Neural crest cell (in vitro differentiated cells): ENCODE data around the gene PIK3CA. TPM values are rescaled to one million over a fixed set of nuclear protein-coding genes. Genes with fewer than 3 reads are reported as not detected.
"Not testable (repeated sequence)": the region's sequence is repeated elsewhere in the genome, so short reads cannot be mapped to it uniquely, and the experiment has no call there.

ENCODE experiments used
- DNase-seq: peaks from one replicate; pipeline ENCODE4 v3.0.0; 2021; ENCODE audit warnings: low read depth, mixed read lengths, low spot score
- H3K27ac Mint-ChIP-seq: one replicate; pipeline ENCODE4 v1.8.0; 2021; ENCODE audit warnings: mild to moderate bottlenecking, mixed read lengths; ENCODE audit not compliant: unreplicated experiment
- H3K27me3 Mint-ChIP-seq: 2 replicates; pipeline ENCODE4 v1.8.0; 2021; ENCODE audit warnings: low read depth, mild to moderate bottlenecking, mixed read lengths
- H3K36me3 Mint-ChIP-seq: 2 replicates; pipeline ENCODE4 v1.8.0; 2021; ENCODE audit warnings: low read depth, mild to moderate bottlenecking, mixed read lengths
- H3K4me1 Mint-ChIP-seq: 2 replicates; pipeline ENCODE4 v1.8.0; 2021; ENCODE audit warnings: mixed read lengths
- H3K4me3 Mint-ChIP-seq: one replicate; pipeline ENCODE4 v1.8.0; 2021; ENCODE audit warnings: mild to moderate bottlenecking, mixed read lengths
- H3K9me3 Mint-ChIP-seq: 2 replicates; pipeline ENCODE4 v1.8.0; 2021; ENCODE audit warnings: mixed read lengths
- total RNA-seq: library from RNA; stranded (reverse); gene quantifications from 2 replicates; pipeline ENCODE4 v1.2.1, GENCODE V29; 2021
- TF ChIP-seq, protein P1 (sequence below): fragments of 200-600 bp; sonication (generic); conservative IDR thresholded peaks from 2 replicates; pipeline ENCODE4 v1.5.0; 2021; ENCODE audit warnings: antibody characterized with exemption, mild to moderate bottlenecking

The PIK3CA gene
- total RNA-seq, 1 donor from 2014 or later, result 14.1 TPM

DNA sequence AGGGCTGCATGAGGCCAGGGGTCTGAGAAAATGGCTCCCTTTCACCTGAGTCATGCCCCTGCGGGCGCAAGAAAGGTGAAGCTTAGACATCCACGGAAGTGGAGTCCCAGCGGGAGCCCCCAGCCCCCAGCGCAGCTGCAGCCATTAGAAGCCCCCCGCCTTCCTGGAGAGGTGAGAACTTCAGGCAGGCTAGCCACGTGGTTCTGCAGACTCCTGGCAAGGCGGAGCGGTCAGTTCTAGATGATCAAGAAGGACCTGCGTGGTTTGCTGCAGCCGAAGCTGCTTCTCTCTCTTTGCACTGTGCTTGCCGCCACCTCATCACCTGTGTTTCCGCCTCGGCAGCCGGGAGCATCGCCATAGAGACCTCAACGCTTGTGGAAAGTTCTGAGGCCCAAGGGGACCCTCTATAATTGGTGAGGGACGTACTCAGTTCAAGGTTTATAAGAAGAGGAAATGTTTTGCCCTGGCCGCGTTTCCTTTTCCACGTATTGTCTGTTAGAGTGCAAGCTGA is 118.6 kb downstream of the PIK3CA start:
- H3K36me3 Mint-ChIP-seq, result no peaks in the 10 kb centered on the region
- no peak overlapping the region for H3K27ac Mint-ChIP-seq
- no peak overlapping the region for H3K4me3 Mint-ChIP-seq
- H3K9me3 Mint-ChIP-seq, result no peaks in the 10 kb centered on the region
- H3K4me1 Mint-ChIP-seq, result peaks cover 10% of the 10 kb centered on the region
- no peaks in the 10 kb centered on the region for H3K27me3 Mint-ChIP-seq
- TF ChIP-seq, protein P1, sequence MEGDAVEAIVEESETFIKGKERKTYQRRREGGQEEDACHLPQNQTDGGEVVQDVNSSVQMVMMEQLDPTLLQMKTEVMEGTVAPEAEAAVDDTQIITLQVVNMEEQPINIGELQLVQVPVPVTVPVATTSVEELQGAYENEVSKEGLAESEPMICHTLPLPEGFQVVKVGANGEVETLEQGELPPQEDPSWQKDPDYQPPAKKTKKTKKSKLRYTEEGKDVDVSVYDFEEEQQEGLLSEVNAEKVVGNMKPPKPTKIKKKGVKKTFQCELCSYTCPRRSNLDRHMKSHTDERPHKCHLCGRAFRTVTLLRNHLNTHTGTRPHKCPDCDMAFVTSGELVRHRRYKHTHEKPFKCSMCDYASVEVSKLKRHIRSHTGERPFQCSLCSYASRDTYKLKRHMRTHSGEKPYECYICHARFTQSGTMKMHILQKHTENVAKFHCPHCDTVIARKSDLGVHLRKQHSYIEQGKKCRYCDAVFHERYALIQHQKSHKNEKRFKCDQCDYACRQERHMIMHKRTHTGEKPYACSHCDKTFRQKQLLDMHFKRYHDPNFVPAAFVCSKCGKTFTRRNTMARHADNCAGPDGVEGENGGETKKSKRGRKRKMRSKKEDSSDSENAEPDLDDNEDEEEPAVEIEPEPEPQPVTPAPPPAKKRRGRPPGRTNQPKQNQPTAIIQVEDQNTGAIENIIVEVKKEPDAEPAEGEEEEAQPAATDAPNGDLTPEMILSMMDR, result no peak
- DNase-seq, result no peak

DNA sequence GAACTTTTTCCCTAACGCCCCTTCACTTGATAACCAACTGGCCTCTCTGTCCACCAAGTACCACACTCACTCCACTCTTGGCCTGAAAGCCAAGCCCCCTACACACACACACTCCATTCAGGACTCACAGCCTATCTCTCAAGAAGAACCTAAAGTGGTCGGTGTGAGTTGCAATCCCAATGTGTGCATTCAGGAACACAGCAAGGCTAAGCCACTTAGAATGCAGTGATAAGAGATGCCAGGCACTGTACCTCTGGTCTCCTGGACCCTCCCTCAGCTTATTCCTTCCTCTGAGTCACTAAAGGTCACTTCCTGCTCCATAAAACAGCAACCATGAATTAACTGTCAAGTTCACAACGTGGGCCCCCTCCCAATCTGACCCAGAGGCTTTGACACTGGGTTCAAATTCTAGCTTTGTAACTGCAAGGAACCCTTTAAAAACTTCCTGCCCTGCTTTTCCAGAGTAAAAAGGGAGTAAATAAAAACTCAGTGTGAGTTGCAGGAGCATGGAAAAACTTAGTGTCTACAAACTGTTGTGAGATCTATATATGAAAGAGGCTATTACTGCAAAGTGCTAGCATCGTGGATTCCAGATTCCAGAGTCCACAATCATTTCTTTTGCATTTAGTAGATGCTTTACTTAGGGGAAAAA is 120.4 kb downstream of the PIK3CA start:
- H3K4me3 Mint-ChIP-seq, result no peak overlapping the region
- TF ChIP-seq, protein P1, result no peak
- H3K27ac Mint-ChIP-seq, result peak overlapping the region; percentile 60
- no peak for DNase-seq
- H3K4me1 Mint-ChIP-seq, result peaks cover 10% of the 10 kb centered on the region
- no peaks in the 10 kb centered on the region for H3K9me3 Mint-ChIP-seq
- H3K36me3 Mint-ChIP-seq, result no peaks in the 10 kb centered on the region
- no peaks in the 10 kb centered on the region for H3K27me3 Mint-ChIP-seq

DNA sequence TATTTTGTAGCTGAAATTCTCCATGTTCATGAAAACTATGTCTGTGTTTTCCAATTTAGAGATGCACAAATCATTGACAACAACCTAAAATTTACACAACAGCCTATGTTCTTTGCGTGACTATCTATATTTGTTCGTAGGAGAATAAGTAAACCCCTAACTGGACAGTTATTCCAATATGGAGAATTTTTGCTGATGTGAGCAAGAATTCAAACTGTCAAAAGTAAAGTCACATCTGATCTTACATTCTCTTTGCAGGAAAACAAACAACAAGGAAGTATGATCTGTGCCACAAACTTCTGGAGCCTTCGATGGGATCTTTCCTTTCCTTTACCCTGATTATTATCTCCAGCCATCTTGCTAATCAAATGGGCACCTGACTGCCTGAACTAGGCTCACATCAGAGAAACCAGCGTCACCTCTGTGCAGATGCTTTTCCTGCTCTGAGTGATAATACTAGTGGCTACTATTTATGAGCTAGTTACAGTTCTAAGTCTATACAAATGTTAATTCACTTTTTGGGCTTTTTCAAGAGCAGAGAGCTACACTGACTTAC is 121.1 kb downstream of the PIK3CA start:
- Mint-ChIP-seq H3K9me3 (no peaks in the 10 kb centered on the region), H3K4me3 (no peak overlapping the region), H3K27me3 (no peaks in the 10 kb centered on the region), H3K27ac (no peak overlapping the region), H3K36me3 (no peaks in the 10 kb centered on the region), H3K4me1 (peaks cover 10% of the 10 kb centered on the region)
- no peak for DNase-seq
- TF ChIP-seq, protein P1, result no peak

DNA sequence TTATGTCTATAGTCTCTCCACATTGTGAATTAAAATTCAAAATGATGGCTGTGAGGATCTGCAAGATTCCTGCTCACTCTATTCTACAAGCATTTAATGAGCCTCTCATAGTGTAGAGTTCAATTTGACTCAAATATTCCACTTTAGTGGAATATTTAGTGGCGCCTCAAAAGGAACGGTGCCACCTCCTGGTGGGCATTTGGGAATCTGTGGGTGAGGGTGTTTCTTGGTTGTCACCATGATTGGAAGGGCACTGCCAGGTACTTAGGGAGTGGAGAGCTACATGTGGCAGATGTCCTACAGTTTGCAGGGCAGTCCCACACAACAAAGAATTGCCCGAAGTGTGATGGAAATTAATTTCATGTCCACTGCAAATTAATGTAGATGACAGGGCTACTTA is 124.2 kb downstream of the PIK3CA start:
- Mint-ChIP-seq H3K4me3 (no peak overlapping the region), H3K27ac (no peak overlapping the region), H3K36me3 (no peaks in the 10 kb centered on the region), H3K4me1 (peaks cover 10% of the 10 kb centered on the region), H3K9me3 (peaks cover 3% of the 10 kb centered on the region), H3K27me3 (no peaks in the 10 kb centered on the region)
- TF ChIP-seq, protein P1, result no peak
- no peak for DNase-seq

DNA sequence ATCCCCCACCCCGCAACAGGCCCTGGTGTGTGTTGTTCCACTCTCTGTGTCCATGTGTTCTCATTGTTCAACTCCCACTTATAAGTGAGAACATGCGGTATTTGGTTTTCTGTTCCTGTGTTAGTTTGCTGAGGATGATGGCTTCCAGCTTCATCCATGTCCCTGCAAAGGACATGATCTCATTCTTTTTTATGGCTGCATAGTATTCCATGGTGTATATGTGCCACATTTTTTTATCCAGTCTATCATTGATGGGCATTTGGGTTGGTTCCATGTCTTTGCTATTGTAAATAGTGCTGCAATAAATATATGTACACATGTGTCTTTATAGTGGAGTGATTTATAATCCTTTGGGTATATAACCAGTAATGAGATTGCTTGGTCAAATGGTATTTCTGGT is 126.3 kb downstream of the PIK3CA start:
- H3K4me3 Mint-ChIP-seq, H3K9me3 Mint-ChIP-seq, H3K36me3 Mint-ChIP-seq, H3K27ac Mint-ChIP-seq, H3K27me3 Mint-ChIP-seq, H3K4me1 Mint-ChIP-seq, DNase-seq: not testable (repeated sequence)

DNA sequence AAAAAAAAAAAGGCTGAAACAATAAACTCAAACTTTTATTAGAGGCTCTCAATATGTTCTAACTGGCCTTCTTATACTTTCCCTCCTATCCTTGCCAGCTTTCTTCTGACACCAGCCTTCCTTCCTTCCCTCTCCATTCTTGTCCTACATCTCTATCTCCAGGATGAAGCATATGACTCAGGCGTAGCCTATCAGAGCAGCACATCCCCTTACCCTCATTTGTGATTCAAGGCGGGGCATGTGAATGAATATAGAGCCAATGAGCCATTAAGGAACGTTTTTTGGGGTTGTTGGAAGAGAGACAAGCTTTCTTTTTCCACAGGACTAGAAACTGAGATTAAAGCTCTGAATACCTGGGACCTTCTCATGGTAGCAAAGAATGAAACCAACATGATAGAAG is 127.8 kb downstream of the PIK3CA start:
- Mint-ChIP-seq H3K36me3 (no peaks in the 10 kb centered on the region), H3K4me3 (no peak overlapping the region), H3K27me3 (no peaks in the 10 kb centered on the region), H3K27ac (no peak overlapping the region), H3K9me3 (peaks cover 3% of the 10 kb centered on the region), H3K4me1 (no peaks in the 10 kb centered on the region)
- TF ChIP-seq, protein P1, result no peak
- DNase-seq, result no peak
